HG03575 (cell line): Measurements from ENCODE around the gene SRRM2.

Source experiments
- ATAC-seq: cut with Tn5 transposase; IDR thresholded peaks from one replicate; pipeline ENCODE4 v1.9.1; 2021; ENCODE audit not compliant: unreplicated experiment, insufficient number of reproducible peaks, low FRiP score; ENCODE audit errors: extremely low read depth

SRRM2 gene

GRCh38 chr16:2753733-2754020 lies 1.2 kb downstream of the SRRM2 start:
- ATAC-seq, result no peak

DNA sequence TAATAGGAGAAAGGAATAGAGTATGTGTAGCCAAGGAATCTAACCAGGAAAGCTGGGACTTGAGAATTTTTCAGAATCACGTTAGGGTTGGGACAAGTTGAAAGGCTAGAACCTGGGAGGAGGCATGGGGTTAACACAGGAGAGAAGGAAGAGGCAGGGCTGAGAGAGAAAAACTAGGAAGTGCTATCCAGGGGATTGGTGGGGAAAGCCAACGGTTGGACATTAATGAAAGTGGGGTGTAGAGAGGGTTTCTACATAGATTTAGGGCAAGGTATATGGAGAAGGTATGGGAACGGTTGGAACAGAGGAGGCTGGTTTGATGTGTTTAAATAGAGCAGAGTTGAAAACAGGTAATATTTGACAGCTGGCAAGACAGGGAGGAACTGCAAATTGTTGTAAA lies 2.7 kb downstream of the SRRM2 start:
- ATAC-seq, result no peak

DNA sequence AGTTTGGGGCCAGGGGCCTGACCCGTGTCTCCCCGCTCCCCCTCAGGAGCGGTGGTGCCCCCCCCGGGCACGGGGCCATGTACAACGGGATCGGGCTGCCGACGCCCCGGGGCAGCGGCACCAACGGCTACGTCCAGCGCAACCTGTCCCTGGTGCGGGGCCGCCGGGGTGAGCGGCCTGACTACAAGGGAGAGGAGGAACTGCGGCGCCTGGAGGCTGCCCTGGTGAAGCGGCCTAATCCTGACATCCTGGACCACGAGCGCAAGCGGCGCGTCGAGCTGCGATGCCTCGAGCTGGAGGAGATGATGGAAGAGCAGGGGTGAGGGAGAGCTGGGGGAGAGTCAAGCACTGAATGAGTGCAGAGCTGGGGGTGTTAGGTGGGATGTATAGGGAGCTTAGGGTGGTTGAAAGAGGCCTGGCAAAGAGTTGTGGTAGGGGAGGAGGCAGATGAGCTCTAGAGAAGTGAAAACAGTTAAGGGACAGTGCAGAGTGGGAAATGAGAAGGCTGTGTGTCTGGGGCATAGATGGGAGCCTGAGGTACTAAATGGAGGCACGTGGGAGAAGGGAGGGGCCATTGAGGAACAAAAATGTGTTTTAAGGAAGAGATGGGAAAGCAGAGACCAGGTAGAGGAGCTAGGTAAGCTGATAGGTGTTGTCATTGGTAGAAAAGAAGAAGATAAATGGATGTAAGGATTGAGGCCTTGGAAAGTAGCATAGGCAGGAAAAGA lies 4.0 kb downstream of the SRRM2 start:
- no peak for ATAC-seq

DNA sequence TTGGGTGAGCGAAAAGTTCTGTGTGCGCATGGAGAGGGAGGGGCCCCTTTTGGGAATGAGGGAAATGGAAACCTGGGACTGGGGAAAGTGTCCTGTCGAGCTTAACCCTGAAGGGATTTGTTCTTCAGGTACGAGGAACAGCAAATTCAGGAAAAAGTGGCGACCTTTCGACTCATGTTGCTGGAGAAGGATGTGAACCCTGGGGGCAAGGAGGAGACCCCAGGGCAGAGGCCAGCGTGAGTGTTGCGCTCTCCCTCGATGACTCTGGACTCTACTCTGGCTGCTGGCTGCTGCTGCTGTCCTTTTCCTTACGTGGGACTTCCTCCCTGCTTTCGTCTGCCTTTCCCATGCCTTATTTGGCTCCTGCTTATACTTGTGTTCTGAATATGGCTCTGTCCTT lies 4.9 kb downstream of the SRRM2 start:
- ATAC-seq, result no peak

GRCh38 chr16:2761472-2761871 lies 9.0 kb downstream of the SRRM2 start:
- no peak for ATAC-seq

- no peak for ATAC-seq
Measured at GRCh38 chr16:2761886-2762583, 9.6 kb downstream of the SRRM2 start.

- no peak for ATAC-seq
Measured at GRCh38 chr16:2762711-2763110, 10.3 kb downstream of the SRRM2 start.

GRCh38 chr16:2763173-2763572 lies 10.7 kb downstream of the SRRM2 start:
- ATAC-seq, result no peak

DNA sequence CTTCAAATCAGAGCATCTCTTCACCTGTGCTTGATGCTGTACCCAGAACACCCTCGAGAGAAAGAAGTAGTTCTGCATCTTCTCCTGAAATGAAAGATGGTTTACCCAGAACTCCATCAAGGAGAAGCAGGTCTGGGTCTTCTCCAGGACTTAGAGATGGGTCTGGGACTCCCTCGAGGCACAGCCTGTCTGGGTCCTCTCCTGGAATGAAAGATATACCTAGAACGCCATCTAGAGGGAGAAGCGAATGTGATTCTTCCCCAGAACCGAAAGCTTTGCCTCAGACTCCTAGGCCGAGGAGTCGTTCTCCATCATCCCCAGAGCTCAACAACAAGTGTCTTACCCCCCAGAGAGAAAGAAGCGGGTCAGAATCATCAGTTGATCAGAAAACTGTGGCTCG lies 12.3 kb downstream of the SRRM2 start:
- no peak for ATAC-seq

DNA sequence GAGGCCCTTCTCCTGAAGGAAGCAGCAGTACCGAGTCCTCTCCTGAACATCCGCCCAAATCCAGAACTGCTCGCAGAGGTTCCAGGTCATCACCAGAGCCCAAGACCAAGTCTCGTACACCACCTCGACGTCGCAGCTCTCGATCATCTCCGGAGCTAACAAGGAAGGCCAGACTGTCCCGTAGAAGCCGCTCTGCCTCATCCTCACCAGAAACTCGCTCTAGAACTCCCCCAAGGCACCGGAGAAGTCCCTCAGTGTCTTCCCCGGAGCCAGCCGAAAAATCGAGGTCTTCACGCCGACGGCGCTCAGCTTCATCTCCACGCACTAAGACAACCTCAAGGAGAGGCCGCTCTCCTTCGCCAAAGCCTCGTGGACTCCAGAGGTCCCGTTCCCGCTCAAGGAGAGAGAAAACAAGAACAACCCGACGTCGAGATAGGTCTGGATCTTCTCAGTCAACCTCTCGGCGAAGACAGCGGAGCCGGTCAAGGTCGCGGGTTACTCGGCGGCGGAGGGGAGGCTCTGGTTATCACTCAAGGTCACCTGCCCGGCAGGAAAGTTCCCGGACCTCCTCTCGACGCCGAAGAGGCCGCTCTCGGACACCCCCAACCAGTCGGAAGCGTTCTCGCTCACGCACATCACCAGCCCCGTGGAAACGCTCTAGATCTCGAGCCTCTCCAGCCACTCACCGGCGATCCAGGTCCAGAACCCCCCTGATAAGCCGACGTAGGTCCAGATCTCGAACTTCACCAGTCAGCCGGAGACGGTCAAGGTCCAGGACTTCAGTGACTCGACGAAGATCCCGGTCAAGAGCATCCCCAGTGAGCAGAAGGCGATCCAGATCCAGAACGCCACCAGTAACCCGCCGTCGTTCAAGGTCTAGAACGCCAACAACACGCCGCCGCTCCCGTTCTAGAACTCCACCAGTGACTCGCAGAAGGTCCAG lies 13.3 kb downstream of the SRRM2 start:
- ATAC-seq, result no peak

DNA sequence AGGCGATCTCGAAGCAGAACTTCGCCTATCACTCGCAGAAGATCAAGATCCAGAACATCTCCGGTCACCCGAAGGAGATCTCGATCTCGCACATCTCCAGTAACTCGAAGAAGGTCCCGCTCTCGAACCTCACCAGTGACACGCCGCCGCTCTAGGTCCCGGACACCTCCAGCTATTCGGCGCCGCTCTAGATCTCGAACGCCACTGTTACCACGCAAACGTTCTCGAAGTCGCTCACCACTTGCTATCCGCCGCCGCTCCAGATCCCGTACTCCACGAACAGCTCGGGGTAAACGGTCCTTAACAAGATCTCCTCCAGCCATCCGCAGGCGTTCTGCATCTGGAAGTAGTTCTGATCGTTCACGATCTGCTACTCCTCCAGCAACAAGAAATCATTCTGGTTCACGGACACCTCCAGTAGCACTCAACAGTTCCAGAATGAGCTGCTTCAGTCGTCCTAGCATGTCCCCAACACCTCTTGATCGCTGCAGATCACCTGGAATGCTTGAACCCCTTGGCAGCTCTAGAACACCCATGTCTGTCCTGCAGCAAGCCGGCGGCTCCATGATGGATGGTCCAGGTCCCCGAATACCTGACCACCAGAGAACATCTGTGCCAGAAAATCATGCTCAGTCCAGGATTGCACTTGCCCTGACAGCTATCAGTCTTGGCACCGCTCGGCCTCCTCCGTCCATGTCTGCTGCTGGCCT lies 14.1 kb downstream of the SRRM2 start:
- ATAC-seq, result no peak

DNA sequence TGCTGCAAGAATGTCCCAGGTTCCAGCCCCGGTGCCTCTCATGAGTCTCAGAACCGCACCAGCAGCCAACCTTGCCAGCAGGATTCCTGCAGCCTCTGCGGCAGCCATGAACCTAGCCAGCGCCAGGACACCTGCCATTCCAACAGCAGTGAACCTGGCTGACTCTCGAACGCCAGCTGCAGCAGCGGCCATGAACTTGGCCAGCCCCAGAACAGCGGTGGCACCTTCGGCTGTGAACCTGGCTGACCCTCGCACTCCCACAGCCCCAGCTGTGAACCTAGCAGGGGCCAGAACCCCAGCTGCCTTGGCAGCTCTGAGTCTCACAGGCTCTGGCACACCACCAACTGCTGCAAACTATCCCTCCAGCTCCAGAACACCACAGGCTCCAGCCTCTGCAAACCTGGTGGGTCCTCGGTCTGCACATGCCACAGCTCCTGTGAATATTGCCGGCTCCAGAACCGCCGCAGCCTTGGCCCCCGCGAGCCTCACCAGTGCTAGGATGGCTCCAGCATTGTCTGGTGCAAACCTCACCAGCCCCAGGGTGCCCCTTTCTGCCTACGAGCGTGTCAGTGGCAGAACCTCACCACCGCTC lies 14.8 kb downstream of the SRRM2 start:
- ATAC-seq, result no peak

GRCh38 chr16:2767891-2768290 lies 15.5 kb downstream of the SRRM2 start:
- no peak for ATAC-seq

GRCh38 chr16:2768403-2769089 lies 16.1 kb downstream of the SRRM2 start:
- ATAC-seq, result no peak

DNA sequence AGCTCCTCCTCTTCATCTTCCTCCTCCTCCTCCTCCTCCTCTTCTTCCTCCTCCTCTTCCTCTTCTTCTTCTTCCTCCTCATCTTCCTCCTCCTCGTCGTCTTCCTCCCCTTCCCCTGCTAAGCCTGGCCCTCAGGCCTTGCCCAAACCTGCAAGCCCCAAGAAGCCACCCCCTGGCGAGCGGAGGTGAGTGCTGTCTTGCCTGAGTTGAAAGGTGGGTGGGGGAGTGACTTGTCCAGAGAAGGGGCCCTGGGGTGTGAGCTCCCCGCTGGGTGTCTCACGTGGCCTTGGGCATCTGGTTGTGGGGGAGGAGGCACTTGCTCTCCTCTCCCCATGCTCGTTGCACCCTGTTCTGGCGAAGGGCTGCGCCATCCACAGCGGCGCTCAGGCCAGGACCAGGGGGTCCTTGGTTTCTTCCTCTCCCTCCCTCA lies 16.7 kb downstream of the SRRM2 start:
- no peak for ATAC-seq

DNA sequence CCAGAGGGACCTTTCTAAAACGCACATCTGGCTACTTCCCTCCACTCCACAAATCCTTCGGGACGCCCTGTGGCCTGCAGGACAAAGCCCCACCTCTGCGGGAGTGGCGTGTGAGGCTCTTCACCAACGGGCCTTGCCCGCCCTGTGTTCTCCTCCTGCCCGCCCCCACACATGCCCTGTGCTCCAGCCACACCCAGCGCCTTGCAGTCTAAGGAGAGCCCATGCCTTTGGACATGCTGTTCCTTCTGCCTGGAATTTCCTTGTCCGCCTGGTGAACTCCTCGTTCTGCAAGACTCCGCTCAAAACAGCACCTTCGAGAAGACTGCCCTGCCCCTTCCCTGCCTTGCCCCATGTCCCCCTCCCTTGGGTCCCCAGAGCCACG lies 17.2 kb downstream of the SRRM2 start:
- ATAC-seq, result no peak

DNA sequence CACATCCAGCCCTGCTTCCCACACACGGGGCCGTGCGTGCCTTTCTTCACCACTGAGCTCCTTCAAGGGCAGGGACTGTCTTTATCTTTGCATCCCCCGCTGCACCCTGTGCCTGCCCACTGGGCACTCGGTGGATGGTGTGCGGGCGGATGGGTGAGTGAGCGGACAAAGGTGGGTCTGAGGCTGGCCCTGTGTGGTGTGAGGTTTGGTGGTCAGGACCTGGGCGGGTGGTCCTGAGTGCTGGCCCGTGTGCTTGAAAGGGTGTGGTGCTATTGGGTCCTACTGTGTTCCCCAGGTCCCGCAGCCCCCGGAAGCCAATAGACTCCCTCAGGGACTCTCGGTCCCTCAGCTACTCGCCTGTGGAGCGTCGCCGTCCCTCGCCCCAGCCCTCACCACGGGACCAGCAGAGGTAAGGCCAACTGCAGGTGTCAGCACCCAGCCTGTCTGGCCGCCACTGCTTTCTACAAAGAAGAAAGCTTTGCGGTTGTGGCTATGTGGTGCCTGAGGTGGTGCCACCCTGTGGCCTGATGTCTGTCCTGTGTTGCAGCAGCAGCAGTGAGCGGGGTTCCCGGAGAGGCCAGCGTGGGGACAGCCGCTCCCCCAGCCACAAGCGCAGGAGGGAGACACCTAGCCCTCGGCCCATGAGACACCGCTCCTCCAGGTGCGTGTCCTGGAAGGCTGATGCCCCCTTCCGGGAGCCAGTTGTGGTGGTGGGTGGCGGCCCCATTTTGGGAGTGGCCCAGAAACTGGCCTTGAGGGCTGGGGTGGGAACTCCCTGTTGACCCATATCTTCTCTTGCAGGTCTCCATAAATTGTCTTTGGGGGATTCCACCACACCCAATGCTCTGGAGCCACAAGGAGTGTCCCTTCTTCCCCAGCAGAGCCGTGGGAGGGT lies 17.9 kb downstream of the SRRM2 start:
- ATAC-seq, result no peak
